Body of pancreas (tissue), 4 donors: ENCODE results near the gene TMCO6.

Experiments
- CTCF ChIP-seq, 7 experiments: fragments of 450-650 bp in 4 of 7; fragments of 200-600 bp in 3 of 7; sonication (generic) in 3 of 7; IDR thresholded peaks; one replicate each; pipeline ENCODE4 v1.5.1; 2016 to 2019; ENCODE audit warnings: antibody characterized with exemption in 7 of 7
- POLR2A ChIP-seq, 3 donors: fragments of 450-650 bp; IDR thresholded peaks; one replicate each; pipeline ENCODE4 v1.6.1; 2016; ENCODE audit warnings: antibody characterized with exemption in 3 of 3, mild to moderate bottlenecking in 2 of 3

DNA sequence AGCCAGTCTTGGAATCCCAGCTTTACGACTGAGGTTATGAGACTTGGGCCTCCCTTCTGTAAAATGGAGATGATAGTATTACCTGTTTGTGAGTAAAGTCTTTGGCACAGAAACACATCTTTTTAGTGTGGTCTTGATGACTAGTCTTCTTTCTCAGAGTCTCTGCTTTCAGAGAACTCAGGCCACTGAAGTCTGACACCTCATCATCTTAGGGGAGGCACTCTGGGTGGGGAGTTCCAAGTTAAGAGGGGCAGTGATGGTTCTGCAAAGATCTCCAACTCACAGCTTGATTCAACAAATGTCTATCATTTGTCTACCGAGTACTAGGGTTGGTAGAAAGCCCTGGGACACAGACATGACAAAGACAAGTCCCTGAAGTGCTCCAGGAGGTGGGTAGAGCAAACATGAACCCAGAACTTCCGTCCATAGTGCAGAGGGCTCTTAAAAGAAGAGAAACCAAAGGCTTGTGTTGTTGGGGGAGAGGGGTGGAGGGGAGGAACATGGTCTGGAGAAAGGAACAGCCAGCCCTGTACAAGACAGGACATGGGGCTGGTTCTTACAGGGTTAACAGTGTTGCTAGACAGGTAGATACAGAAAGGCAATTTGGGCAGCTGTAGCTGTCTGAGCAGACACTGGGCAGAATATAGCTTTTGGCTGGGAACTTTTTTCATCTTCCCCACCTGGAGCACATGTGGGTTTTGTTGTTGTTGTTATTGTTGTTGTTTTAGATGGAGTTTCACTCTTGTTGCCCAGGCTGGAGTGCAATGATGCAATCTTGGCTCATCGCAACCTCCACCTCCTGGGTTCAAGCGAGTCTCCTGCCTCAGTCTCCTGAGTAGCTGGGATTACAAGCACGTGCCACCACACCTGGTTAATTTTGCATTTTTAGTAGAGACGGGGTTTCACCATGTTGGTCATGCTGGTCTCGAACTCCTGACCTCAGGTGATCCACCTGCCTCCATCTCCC is 3.7 kb upstream of the TMCO6 start:
- TF ChIP-seq CTCF (IDR thresholded peaks at IDR 0.05) (no peak), POLR2A (IDR thresholded peaks at IDR 0.05) (no peak)
